ENCODE results near the gene SNAPIN. TPM values are rescaled to one million over a fixed set of nuclear protein-coding genes. Genes with fewer than 3 reads are reported as not detected.

The SNAPIN gene
- polyA plus RNA-seq, 1 donor (not counting 4 experiments of a cell fraction or from before 2014, with no cell fraction given): 49.4 TPM

DNA sequence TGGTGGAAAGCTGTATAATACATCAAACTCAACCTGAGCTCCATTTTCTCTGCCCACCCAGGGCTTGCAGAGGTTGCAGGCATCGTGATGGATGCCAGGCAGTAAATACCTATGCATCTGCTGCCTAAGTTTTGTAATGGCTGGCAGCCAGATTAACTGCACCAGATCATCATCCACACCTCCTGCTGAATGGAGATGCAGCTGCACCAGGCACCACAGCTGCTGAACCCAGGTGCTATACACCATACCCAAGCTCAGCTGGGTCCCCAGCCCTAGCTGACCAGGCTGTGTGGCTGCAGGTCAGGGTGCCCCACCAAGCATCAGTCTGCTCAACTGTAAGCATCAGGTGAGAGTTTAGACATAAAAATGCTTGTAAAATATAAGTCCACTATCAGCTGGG is 6.7 kb upstream of the SNAPIN start:
- Histone ChIP-seq H3K36me3 (ENCODE audit: control insufficient read depth in 2 of 2, extremely low read depth in 1 of 2, insufficient read depth in 2 of 2, low read length in 2 of 2) (peaks cover 0 to 6% of the 10 kb centered on the region in 2 experiments), H3K4me1 (ENCODE audit: control insufficient read depth, extremely low read depth, insufficient read depth, low read length) (peaks cover 8% of the 10 kb centered on the region), H2AFZ (ENCODE audit: control insufficient read depth, low read length) (no peak overlapping the region), H3K9ac (ENCODE audit: control insufficient read depth, extremely low read depth, insufficient read depth, low read length) (no peak overlapping the region), H3K4me2 (ENCODE audit: control insufficient read depth, extremely low read depth, insufficient read depth, low read depth, low read length) (no peak overlapping the region), H3K4me3 (ENCODE audit: control insufficient read depth in 2 of 3, extremely low read depth in 1 of 3, insufficient read depth in 2 of 3, low read depth in 1 of 3, low read length in 3 of 3) (no peak overlapping the region), H4K20me1 (ENCODE audit: control insufficient read depth, extremely low read depth, insufficient read depth, low read length) (no peaks in the 10 kb centered on the region), H3K9me1 (ENCODE audit: control insufficient read depth, extremely low read depth, insufficient read depth, low read length) (no peaks in the 10 kb centered on the region), H3K27me3 (ENCODE audit: control insufficient read depth, extremely low read depth, insufficient read depth, low read length) (no peaks in the 10 kb centered on the region), H3K79me2 (ENCODE audit: control insufficient read depth, insufficient read depth, low read length) (no peaks in the 10 kb centered on the region), H3K27ac (ENCODE audit: control insufficient read depth, insufficient read depth, low read length) (no peak overlapping the region), H3K9me3 (ENCODE audit: control insufficient read depth, low read depth, low read length) (no peaks in the 10 kb centered on the region)
- no peak for FAIRE-seq
- DNase-seq (ENCODE audit: low read depth, low spot score): no peak
- TF ChIP-seq, protein P1, sequence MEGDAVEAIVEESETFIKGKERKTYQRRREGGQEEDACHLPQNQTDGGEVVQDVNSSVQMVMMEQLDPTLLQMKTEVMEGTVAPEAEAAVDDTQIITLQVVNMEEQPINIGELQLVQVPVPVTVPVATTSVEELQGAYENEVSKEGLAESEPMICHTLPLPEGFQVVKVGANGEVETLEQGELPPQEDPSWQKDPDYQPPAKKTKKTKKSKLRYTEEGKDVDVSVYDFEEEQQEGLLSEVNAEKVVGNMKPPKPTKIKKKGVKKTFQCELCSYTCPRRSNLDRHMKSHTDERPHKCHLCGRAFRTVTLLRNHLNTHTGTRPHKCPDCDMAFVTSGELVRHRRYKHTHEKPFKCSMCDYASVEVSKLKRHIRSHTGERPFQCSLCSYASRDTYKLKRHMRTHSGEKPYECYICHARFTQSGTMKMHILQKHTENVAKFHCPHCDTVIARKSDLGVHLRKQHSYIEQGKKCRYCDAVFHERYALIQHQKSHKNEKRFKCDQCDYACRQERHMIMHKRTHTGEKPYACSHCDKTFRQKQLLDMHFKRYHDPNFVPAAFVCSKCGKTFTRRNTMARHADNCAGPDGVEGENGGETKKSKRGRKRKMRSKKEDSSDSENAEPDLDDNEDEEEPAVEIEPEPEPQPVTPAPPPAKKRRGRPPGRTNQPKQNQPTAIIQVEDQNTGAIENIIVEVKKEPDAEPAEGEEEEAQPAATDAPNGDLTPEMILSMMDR (optimal IDR thresholded peaks at IDR 0.05 in 1 of 3, IDR thresholded peaks at IDR 0.05 in 1 of 3, conservative IDR thresholded peaks at IDR 0.05 in 1 of 3; ENCODE audit: extremely low read depth in 1 of 3, insufficient read depth in 2 of 3, low read length in 3 of 3): no peak
- TF ChIP-seq EZH2 (IDR thresholded peaks at IDR 0.05; ENCODE audit: low read length): no peak
- dilution Hi-C loops (cut with MboI; ENCODE audit: extremely low pct_ligation_motif_present, low sequenced_read_pairs): no loop called here

DNA sequence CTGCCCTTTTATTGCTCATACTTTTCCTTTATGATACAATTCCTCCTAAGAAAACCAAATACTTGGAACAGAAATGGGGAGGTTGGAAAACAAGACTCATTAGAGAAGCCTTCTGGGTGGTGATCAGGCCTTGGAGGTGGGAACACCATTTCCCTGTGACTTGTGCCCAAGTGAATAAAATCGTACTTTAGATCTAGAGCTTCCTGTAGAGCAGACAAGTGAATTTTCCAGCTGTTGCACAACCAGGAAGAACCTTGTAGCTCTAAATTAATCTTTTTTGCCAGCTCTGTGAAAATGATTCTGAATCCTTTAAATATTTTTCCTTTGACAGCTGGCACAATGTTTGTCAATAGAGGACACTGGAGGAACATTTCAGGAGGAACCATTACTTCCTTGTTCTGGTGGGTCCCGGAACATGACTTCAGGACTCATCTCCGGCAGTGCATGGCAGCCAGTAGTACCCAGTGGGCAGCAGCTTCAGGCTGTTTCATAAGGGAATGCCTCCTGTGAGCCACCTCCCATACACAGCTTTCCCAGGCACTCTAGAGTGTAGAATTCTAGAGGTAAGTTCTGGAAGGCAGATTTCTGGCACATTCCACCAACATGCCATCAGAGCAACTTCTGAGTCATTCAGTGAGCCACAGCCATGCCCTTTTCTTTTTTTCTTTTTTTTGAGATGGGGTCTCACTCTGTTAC is 5.5 kb upstream of the SNAPIN start:
- Histone ChIP-seq H3K9me3 (ENCODE audit: control insufficient read depth, low read depth, low read length) (no peaks in the 10 kb centered on the region), H4K20me1 (ENCODE audit: control insufficient read depth, extremely low read depth, insufficient read depth, low read length) (no peaks in the 10 kb centered on the region), H3K4me2 (ENCODE audit: control insufficient read depth, extremely low read depth, insufficient read depth, low read depth, low read length) (peak overlapping the region; percentile 15), H3K4me1 (ENCODE audit: control insufficient read depth, extremely low read depth, insufficient read depth, low read length) (peaks cover 8% of the 10 kb centered on the region), H3K9ac (ENCODE audit: control insufficient read depth, extremely low read depth, insufficient read depth, low read length) (no peak overlapping the region), H3K36me3 (ENCODE audit: control insufficient read depth in 2 of 2, extremely low read depth in 1 of 2, insufficient read depth in 2 of 2, low read length in 2 of 2) (no peaks in the 10 kb centered on the region), H3K9me1 (ENCODE audit: control insufficient read depth, extremely low read depth, insufficient read depth, low read length) (no peaks in the 10 kb centered on the region), H3K27me3 (ENCODE audit: control insufficient read depth, extremely low read depth, insufficient read depth, low read length) (no peaks in the 10 kb centered on the region), H3K27ac (ENCODE audit: control insufficient read depth, insufficient read depth, low read length) (no peak overlapping the region), H3K79me2 (ENCODE audit: control insufficient read depth, insufficient read depth, low read length) (no peaks in the 10 kb centered on the region), H2AFZ (ENCODE audit: control insufficient read depth, low read length) (peak overlapping the region; percentile 24), H3K4me3 (ENCODE audit: control insufficient read depth in 2 of 3, extremely low read depth in 1 of 3, insufficient read depth in 2 of 3, low read depth in 1 of 3, low read length in 3 of 3) (no peak overlapping the region)
- FAIRE-seq (peak; percentile 13), DNase-seq (ENCODE audit: low read depth, low spot score) (no peak)
- dilution Hi-C loops (cut with MboI; ENCODE audit: extremely low pct_ligation_motif_present, low sequenced_read_pairs): no loop called here
- TF ChIP-seq, protein P1 (optimal IDR thresholded peaks at IDR 0.05 in 1 of 3, IDR thresholded peaks at IDR 0.05 in 1 of 3, conservative IDR thresholded peaks at IDR 0.05 in 1 of 3; ENCODE audit: extremely low read depth in 1 of 3, insufficient read depth in 2 of 3, low read length in 3 of 3): no peak
- no peak for TF ChIP-seq EZH2 (IDR thresholded peaks at IDR 0.05; ENCODE audit: low read length)

Measured in keratinocyte (primary cell).